Muscle layer of duodenum (tissue), 2 donors: Measurements from ENCODE around the gene SESN3.

Experiments
- H3K27ac ChIP-seq: one replicate; pipeline ENCODE4 v1.7.0; 2013; ENCODE audit warnings: mild to moderate bottlenecking, low read length
- H3K27me3 ChIP-seq: one replicate; pipeline ENCODE4 v1.7.0; 2013; ENCODE audit warnings: low read depth, mild to moderate bottlenecking, control low read depth, low read length
- H3K36me3 ChIP-seq, 2 donors: one replicate each; pipeline ENCODE4 v1.7.0; 2013; ENCODE audit warnings: low read length in 2 of 2, control low read depth in 1 of 2, mild to moderate bottlenecking in 1 of 2; ENCODE audit not compliant: insufficient read depth in 2 of 2, control insufficient read depth in 1 of 2
- H3K4me1 ChIP-seq, 2 donors: one replicate each; pipeline ENCODE4 v1.7.0; 2013; ENCODE audit warnings: low read length in 2 of 2, mild to moderate bottlenecking in 2 of 2, control low read depth in 1 of 2, moderate library complexity in 1 of 2; ENCODE audit not compliant: insufficient read depth in 2 of 2, control insufficient read depth in 1 of 2
- H3K4me3 ChIP-seq, 2 donors: one replicate each; pipeline ENCODE4 v1.7.0; 2013; ENCODE audit warnings: low read length in 2 of 2, low read depth in 1 of 2, mild to moderate bottlenecking in 1 of 2
- H3K9me3 ChIP-seq, 2 donors: one replicate each; pipeline ENCODE4 v1.7.0; 2013; ENCODE audit warnings: low read length in 2 of 2, control low read depth in 1 of 2, mild to moderate bottlenecking in 1 of 2; ENCODE audit not compliant: control insufficient read depth in 1 of 2
- donor health status: healthy.

The SESN3 gene

GRCh38 chr11:95135155-95135554 is 95.8 kb downstream of the SESN3 start:
- peaks cover 0 to 12% of the 10 kb centered on the region in 2 donors for H3K4me1 ChIP-seq
- H3K9me3 ChIP-seq = no peaks in the 10 kb centered on the region
- no peaks in the 10 kb centered on the region for H3K27me3 ChIP-seq
- H3K36me3 ChIP-seq = no peaks in the 10 kb centered on the region
- H3K4me3 ChIP-seq = no peak overlapping the region
- no peak overlapping the region for H3K27ac ChIP-seq

DNA sequence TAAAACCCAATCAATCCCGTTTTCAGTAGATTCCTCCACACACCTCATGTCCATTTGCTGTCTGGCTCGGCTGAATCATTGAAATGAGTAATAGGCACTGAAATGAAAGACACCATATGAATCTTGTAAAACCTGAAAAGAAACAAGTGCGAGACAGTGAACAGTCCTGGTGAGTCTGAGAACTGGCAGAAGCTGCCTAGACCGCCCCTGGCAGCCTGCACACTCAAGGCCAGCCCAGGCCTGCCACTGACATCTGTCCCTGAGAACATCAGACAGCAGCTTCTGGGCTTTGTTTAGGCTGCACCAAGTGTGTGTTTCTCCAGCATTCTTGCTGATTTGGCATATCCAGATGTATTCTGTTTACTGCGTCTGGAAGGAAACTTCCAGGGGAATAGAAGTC is 96.5 kb downstream of the SESN3 start:
- Histone ChIP-seq H3K4me1 (peaks cover 0 to 12% of the 10 kb centered on the region in 2 donors), H3K9me3 (no peaks in the 10 kb centered on the region), H3K4me3 (no peak overlapping the region), H3K27ac (no peak overlapping the region), H3K36me3 (peaks cover 0 to 3% of the 10 kb centered on the region in 2 donors), H3K27me3 (no peaks in the 10 kb centered on the region)

DNA sequence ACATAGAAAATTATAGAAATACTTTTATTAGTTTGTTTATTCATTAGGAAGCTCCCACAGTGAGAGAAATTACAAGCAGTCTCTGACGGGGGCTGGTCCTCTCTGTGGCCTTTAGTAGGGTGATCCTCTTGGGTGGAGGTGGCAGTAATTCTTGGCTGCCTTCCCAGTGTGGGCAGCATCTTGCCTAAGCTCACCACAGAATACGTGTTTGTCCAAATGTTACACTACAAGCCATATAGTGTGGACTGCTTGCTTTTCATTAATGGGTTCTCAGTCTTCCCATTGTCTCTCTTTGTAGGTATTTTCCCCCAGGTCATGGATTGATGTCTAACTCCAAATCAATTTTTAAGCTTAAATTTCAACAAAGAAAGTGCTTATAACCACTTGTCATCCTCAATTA is 98.0 kb downstream of the SESN3 start:
- Histone ChIP-seq H3K36me3 (peaks cover 3 to 8% of the 10 kb centered on the region in 2 donors), H3K4me3 (no peak overlapping the region), H3K4me1 (peaks cover 0 to 12% of the 10 kb centered on the region in 2 donors), H3K9me3 (no peaks in the 10 kb centered on the region), H3K27me3 (no peaks in the 10 kb centered on the region), H3K27ac (no peak overlapping the region)

DNA sequence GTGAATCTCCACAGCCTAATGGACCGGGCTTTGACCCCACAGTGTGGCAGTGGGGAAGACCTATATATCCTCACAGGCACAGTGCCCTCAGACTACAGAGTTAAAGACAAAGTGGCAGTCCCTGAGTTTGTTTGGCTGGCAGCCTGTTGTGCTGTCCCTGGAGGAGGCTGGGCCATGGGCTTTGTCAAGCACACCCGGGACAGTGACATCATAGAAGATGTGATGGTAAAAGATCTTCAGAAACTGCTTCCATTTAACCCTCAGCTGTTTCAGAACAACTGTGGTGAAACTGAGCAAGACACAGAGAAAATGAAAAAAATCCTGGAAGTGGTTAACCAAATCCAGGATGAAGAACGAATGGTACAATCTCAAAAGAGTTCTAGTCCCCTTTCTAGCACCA is 102.4 kb downstream of the SESN3 start:
- Histone ChIP-seq H3K27me3 (no peaks in the 10 kb centered on the region), H3K4me3 (no peak overlapping the region), H3K27ac (no peak overlapping the region), H3K9me3 (no peaks in the 10 kb centered on the region), H3K4me1 (no peaks in the 10 kb centered on the region), H3K36me3 (peaks cover 3 to 8% of the 10 kb centered on the region in 2 donors)

DNA sequence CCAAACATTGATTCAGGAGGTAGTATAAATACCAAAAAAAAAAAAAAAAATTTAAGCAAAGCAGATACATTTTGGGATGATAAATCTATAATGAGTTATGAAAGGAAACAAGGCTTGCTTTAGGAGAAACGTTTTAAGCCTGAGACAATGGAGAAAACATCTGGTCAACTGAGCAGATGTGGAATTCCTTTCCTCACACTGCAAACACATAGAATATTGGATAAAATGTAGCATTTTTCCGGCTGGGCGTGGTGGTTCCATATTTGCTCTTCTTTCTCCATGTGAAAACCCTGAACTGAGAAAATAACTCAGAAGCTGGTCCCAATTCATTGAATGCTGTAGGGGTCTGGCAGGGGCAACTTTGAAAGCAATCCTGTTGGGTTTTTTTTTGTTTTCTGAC is 107.4 kb downstream of the SESN3 start:
- Histone ChIP-seq H3K27me3 (no peaks in the 10 kb centered on the region), H3K36me3 (no peaks in the 10 kb centered on the region), H3K4me1 (no peaks in the 10 kb centered on the region), H3K9me3 (no peaks in the 10 kb centered on the region), H3K4me3 (no peak overlapping the region), H3K27ac (no peak overlapping the region)

DNA sequence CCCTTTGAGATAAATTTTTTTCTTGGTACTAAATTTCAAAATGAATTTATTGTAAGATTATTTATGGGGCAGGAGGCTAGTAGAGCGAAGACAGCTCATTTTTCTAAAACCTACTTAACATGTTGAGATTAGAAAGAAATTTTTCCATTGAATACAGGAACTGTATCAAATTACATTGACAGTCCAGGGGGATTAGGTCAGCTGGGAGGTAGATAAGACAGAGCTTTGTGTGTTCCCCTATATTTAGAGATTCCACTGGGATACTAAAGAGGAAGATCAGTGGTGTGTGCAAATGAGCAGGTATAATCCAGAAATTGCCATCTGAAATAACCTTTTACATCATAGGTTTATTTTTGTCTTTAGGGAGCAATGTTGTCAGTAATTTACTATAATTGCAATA is 109.3 kb downstream of the SESN3 start:
- Histone ChIP-seq H3K9me3 (no peaks in the 10 kb centered on the region), H3K27me3 (no peaks in the 10 kb centered on the region), H3K4me1 (no peaks in the 10 kb centered on the region), H3K36me3 (no peaks in the 10 kb centered on the region), H3K4me3 (no peak overlapping the region), H3K27ac (no peak overlapping the region)

- H3K27me3 ChIP-seq = no peaks in the 10 kb centered on the region
- H3K4me3 ChIP-seq = no peak overlapping the region
- no peak overlapping the region for H3K27ac ChIP-seq
Measured at GRCh38 chr11:95119361-95120060, 111.5 kb downstream of the SESN3 start.

DNA sequence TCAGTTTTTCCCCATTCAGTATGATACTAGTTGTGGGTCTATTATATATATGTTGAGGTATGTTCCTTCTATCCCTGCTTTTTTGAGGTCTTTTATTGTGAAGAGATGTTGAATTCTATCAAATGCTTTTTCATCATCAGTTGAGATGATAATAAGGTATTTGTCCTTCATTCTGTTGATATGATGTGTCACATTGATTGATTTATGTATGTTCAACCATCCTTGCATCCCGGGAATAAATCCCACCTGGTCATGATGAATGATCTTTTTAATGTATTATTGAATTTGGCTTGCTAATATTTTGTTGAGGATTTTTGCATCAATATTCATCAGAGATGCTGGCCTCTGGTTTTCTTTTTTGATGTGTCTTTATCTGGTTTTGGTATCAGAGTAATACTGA is 115.4 kb downstream of the SESN3 start:
- Histone ChIP-seq H3K4me3 (no peak overlapping the region), H3K27ac (no peak overlapping the region), H3K36me3 (no peaks in the 10 kb centered on the region), H3K9me3 (no peaks in the 10 kb centered on the region), H3K4me1 (no peaks in the 10 kb centered on the region), H3K27me3 (no peaks in the 10 kb centered on the region)

More at GRCh38 chr11:95119361-95120060, 111.5 kb downstream of the SESN3 start:
- no peaks in the 10 kb centered on the region for H3K36me3 ChIP-seq
- no peaks in the 10 kb centered on the region for H3K9me3 ChIP-seq
- H3K4me1 ChIP-seq = no peaks in the 10 kb centered on the region
